HG03521 (cell line): ENCODE data around the gene SCAND1.
"Not testable (repeated sequence)": the region's sequence is repeated elsewhere in the genome, so short reads cannot be mapped to it uniquely, and the experiment has no call there.

Experiments used
- ATAC-seq: cut with Tn5 transposase; IDR thresholded peaks from one replicate; pipeline ENCODE4 v1.9.1; 2021; ENCODE audit warnings: mild to moderate bottlenecking, moderate library complexity; ENCODE audit not compliant: unreplicated experiment

SCAND1 gene

DNA sequence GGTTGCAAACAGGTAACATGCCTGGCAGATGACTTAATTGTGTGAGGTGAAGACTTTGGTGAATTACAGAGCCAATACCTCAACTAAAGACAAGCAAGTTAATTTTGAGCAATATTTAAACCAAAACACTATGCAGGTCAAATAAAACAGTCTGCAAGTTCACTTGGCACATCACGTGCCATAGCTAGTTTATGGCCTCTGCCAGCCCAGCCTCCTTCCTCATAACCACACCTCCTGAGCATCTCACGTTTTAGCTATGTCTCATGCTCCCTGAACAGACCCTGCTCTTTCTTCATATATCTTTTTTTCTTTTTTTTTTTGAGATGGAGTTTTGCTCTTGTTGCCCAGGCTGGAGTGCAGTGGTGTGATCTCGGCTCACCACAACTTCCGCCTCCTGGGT lies 9.6 kb upstream of the SCAND1 start:
- ATAC-seq, result no peak

DNA sequence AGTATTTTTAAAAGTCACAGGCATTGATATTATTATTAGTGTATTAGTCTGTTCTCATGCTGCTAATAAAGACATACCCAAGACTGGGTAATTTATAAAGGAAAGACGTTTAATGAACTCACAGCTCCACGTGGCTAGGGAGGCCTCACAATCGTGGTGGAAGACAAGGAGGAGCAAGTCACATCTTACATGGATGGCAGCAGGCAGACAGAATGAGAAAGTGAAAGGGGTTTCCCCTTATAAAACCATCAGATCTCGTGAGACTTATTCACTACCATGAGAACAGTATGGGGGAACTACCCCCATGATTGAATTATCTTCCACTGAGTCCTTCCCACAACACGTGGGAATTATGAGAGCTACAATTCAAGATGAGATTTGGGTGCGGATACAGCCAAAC lies 5.0 kb upstream of the SCAND1 start:
- ATAC-seq, result not testable (repeated sequence)

DNA sequence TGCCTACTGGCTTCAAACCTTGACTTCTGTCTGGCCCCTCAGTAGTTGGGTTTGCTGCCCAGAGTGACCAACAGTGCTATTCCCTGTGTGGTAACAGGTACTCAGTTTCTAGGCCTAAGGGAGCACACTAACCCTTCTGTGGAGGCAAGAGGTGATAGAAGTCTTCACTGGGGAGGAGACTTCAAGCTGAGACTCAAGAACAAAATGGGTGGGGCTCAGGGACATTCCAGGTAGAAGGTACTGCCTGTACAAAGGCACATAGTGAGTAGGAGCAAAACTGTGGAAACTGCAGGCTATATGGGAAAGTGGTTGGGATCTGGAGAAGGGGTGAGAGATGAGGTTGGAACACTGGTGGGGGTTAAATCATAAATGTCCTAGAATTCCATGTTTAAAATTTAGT lies 2.3 kb upstream of the SCAND1 start:
- ATAC-seq, result no peak

DNA sequence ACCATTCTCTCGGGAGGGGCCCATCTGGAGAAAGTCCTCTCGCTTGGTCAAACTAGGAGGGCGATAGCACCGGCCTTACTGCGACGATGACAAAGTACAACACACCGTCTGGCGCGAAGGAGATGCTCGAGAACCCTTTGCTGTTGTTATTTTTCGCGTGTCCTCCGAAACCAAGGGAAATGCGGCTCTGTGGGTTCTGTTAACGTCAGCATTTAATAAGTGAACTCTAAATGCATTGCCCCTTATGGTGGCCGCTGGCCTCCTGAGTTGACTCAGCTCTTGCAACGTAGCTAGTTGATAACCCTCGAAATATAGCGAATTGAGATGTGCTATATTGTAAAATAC lies 577 bp upstream of the SCAND1 start:
- no peak for ATAC-seq

DNA sequence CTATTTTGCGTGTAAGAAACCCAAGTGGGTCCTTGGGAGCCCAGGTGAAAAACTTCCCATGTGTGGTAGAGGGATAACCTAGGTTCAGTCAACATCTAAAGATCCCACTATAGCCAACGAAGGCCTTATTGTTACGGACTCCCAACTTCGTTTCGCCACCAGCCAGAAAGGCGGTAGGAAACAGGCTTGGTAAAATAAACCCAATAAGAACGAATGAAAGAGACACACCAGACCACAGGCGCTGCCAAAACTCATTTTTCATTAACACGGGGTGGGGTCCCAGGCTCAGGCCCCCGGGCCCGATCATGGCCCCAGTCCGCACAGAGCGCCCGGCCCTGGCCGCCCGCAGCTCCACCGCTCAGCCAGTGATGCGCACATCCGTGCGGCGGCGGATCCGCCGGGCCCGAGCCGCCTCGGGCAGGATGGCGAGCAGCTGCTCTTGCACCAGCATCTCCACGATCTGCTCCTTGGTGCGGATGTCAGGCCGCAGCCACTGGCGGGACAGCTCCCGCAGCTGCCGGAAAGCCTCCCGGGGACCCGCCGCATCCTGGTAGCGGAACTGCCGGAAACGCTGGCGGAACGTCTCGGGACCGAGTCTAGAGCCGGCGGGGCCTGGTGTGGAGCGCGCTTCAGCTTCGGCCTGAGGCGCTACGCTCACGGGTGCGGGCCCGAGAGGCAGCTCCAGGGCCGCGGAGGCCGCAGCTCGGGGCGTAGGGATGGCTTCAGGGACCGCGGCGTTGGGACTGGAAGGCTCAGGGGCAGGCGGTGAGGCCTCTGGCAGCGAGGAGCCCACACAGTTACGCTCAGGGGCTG lies 709 bp downstream of the SCAND1 start:
- ATAC-seq, result peak; percentile 21

DNA sequence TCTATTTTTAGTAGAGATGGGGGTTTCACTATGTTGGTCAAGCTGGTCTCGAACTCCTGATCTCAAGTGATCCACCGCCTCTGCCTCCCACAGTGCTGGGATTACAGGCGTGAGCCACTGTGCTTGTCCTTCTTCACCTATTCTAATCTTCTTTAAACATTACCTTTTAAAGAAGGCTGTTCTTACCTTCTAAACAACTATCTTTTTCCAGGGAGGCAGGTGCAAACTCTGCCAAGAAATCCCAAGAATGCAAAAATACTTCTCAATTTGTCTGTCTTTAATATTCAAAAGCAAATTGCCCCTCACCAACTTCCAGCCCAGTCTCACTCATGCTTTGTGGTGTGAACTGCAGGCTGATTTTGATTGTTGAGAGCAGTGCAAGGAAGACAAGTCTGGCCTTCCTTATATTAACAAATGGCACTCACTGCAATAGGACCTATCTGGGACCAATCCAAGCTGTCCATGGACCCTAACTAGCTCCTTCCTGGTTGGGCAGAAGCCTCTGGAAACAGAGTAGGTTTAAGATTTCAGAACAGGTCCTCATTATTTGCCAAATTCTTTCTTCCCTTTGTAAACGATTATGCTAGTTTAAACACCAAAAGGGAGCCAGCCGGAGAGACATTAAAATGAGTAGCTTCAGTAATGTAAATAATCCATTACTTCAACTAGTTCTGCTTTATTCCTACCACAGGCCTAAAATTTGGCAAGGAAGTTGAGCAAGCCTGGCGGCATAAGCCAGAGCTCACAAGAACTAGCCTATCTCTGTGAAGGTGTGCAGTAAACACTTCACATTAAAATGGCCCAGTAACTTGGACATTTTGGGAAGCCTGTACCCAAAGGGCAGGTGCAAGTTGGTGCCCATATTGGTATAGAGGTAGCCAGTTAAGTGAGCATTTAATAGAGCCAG lies 1.6 kb downstream of the SCAND1 start:
- ATAC-seq, result no peak

DNA sequence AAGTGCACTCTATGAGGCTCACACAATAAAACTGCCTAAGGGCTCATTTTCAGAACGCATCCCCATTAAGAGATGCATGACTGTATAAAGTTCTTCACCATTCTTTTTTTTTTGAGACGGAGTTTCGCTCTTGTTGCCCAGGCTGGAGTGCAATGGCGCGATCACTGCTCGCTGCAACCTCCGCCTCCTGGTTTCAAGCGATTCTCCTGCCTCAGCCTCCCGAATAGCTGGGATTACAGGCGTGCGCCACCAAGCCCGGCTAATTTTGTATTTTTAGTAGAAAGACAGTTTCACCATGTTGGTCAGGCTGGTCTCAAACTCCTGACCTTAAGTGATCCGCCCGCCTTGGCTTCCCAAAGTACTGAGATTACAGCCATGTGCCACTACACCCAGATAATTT lies 2.2 kb downstream of the SCAND1 start:
- not testable (repeated sequence) for ATAC-seq

DNA sequence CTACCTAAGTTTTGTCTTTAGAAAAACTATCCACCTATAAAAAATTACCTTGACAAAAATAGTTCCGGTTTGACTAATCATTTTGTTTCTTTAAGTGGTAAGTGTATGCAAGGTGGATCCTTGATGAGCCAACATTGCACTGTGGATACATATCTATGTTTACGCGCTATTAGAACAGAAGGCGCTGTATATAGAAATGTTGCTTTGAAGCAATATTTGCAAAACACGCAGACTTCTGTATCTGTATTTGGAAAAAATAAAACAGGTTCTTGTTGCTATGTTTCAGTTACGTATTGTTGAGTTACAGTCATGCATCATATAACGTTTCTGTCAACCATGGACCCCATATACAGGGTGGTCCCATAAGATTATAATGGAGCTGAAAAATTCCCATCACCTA lies 4.2 kb downstream of the SCAND1 start:
- ATAC-seq, result no peak

DNA sequence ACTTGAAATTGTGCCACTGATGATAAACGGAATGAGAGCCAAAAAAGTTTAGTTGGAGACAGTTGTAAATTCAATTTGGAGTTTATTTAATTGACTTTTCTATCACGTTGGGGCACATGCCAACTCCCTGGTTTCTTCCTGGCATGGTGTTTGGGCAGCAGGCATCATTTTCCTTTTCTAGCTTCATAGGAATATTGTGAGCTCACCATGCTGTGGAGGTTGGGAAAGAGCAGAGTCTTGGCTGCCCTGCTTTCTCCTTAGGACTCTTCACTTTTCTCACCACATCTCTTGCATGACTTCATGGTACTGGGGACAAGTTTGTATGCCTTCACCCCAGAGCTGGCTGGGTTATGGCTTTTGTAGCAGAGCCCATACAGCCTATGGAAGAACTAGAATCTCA lies 6.4 kb downstream of the SCAND1 start:
- no peak for ATAC-seq

DNA sequence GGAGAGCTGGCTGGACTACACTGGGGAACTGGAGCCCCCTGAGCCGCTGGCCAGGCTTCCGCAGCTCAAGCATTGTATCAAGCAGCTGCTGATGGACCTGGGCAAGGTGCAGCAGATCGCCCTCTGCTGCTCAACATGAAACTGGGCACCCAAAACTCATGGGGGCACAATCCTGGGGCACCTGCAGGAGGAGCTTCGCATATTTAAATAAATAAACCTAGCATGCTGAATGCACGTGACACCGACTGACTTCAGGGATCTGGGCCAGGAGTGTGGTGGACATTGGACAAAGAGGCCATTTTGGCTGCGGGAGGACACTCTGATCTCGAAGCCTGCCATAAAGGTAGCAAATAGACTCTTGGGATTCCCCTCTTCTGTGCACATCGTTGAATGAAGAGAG lies 6.8 kb downstream of the SCAND1 start:
- no peak for ATAC-seq

DNA sequence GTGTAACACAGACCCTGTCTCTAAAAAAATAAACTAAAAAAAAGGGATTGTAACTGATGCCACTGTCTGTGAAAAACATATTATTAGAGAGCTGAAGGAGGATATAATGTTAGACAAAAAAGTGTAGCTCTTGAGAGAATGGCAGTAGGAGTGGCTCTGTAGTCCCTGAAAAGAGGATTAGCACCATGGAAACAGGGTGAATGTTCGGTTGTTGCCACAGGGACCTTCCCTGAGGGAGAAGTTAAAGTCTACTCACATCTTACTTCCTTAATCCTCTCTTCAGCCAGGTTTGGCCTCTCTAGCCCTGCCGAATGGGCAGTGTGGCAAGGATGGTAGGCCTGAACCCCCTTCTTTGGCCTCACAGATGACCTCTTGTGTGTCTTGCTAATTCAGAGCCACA lies 12.1 kb downstream of the SCAND1 start:
- ATAC-seq, result no peak

DNA sequence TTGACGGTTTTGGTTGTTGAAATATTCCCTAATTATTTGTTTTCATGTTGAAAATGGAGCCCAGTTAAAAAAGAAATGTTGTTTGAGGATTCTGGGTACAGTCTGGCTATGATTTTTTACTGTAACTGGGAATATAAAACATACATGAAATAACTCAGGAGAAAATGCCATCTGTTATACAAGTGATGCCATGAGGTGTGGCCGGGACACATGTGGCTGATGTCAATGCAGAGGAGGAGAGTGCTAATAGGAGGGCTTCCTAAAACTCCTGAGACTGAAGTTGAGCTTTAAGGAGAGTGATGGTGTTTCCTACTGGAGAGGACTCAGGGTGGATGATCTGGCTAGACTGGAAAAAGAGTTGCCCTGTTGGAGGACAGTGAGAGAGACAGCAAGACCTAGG lies 12.7 kb downstream of the SCAND1 start:
- ATAC-seq, result no peak

DNA sequence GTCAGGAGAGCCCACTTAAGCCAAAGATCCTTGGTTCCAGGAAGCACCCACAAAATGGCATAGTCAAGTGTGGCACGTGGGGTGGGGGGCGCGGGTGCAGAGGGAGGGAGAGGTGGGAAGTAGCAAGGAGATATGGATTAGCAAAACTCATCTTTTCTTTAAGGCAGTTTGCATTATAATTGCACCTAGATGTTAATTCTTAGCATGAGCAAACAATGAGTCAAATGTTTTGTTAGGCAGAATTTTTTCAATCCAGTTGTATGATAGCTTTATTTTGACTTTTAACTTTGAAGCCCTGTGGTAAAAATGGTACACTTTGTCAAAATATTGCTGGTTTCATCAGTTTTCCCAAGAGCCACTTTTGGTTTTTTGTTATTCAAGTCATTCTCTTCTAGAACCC lies 15.0 kb downstream of the SCAND1 start:
- ATAC-seq, result no peak

DNA sequence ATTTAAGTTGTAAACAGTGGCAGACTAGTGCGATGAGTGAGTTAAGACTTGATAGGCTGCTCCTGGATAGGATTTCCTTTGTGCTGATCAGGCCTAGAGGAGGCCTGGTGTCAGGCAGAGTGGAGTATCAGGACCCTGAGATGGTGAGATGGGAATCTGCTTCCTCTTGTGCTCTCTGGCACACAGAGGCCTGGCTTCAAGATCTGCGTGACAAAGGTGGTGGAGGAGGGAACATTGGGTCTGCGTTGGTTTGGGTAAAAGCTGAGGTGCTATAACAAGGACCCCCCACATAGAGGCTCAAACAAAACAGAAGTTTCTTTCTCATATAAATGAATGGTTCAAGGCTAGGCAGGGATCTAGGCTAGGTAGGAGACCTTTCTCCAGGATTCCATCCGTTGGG lies 20.3 kb downstream of the SCAND1 start:
- ATAC-seq, result no peak

DNA sequence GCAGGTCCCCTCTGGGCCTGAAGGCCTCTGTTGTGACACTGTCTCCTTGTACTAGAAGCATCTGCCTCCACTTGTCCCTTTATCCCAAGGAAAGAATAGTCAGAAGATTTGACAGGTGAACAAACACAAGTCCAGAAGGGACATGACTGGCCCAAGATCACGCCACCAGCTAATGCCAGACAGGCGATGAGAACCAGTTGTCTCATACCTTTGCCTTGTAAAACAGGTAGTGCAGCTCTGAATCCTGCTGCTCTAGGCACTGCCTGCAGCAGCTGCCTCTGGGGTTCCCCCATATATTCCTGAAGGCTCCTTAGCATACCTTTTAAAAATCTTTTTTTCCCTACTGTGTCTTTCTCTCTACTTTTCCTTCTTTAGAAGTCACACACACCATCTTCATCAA lies 25.0 kb downstream of the SCAND1 start:
- no peak for ATAC-seq

DNA sequence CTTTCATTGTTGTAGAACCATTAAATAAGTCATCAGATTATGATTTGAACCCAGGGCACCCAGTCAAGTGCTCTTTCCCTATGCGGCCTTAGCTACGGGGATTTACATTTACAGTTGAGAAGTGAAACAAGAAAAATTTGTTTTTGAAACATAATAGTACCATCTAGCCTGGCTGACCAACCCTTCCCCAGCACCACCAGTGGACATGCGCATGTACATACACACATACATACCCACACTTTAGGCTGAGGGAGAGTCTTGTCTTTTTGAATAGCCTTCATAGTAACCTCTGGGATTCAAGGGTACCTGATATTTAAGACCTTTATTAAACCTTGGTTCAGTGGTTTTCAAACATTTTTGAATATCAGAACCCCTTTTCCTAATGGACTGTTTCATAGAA lies 33.8 kb downstream of the SCAND1 start:
- no peak for ATAC-seq

DNA sequence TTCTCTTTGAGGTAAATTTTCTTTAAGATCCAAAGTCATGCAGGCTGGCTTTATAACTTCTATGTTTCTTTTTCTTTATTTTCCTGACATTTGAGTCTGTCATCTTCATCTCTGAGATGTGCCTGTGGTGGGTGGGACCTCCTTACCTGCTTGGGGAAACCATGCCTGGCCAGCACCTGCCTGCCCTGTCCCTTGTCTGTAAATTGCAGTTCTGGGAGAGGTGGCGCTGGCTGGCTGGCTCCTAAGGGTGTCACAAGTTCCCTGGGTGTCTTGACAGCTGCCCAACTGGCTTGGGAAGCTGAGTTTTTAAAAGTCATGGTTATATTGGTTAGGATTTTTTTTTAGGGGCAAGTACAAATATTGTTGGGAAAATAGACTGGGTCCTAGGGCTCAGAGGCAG lies 36.3 kb downstream of the SCAND1 start:
- ATAC-seq, result no peak

DNA sequence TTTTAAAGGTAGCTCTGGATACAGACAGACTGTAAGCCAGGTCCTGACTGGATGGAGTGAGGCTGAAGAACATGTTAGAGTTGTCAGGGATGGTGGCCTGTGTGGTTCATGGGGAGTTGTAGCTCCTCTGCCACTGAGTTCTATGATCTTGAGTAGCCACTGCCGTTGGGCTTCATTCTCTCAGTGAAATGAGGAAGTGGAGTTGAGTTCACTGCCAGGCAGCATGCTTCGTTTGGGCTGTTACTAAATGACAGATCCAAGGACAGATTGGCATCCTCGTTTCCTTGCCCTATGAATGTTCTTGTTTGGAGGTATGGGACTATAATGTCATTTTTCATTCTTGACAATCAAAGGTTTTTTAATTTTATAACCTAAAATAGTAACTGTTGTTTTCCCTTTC lies 37.2 kb downstream of the SCAND1 start:
- no peak for ATAC-seq

DNA sequence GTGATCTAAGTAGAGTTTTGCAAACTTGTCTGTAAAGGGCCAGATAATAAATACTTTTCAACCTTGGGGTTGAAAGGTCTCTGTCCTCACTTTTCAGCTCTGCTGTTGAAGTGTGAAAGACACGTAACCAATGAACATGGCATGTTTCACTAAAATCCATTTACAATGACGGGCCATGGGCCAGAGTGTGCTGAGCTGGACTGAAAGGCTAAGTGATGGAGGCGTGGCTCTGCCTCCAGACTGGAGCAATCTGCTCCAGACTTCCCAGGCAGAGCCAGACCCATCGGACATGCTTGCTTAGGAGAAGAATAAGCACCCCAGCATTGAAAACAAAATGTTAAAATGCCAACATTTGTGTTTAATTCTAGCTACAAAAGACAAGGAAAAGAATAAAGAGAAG lies 41.4 kb downstream of the SCAND1 start:
- no peak for ATAC-seq

DNA sequence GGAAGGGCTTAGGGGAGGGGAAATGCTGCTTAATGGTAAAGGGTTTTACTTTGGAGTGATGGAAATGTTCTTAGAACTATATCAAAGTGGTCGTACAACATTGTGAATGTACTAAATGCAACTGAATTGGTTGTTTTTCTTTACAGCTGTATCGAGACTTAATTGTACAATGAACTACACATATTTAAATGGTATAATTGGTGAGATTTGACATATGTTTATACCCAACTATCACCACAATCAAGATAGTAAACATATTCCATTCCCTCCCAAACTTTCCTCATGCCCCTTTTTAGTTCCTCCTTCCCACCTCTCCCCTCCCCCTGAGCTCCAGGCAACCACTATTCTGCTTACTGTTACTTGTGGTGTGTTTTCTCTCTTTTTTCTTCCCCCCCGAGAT lies 44.0 kb downstream of the SCAND1 start:
- ATAC-seq, result no peak

DNA sequence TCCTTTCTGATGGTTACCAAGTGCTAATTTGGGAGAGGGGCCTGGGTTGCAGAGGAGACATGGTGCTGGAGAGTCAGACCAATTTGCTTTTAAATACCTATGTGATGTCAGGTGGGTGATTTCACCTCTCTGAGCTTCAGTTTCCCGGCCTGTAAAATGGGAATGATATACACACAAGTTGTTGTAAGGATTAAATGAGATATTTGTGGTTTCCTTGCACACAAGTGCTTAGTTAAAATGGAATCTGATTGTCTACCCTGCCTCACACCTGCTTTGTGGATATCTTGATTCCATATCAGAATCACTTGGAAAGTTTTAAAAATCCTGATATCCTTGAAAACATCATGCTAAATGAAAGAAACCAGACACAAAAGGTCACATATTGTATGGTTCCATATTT lies 44.5 kb downstream of the SCAND1 start:
- ATAC-seq, result no peak

DNA sequence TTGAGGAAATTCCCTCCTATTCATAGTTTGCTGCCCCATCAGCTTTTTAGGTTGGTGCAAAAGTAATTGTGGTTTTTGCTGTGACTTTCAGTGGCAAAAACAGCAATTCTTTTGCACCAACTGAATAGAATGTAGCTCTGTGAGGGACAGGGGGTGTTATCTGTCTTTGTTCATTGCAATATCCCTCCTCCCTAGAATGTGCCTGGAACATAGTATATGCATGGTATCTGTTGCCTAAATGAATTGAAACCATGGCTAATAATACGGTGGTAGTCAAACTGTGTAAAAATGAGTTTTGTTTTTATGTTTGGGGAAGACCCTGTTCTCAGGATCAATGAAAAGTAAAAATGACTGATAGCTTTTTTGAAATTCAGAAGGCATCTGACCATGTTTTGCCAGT lies 45.1 kb downstream of the SCAND1 start:
- ATAC-seq, result no peak
